Peyer's patch (tissue), 4 donors: ENCODE data around the gene SPINK4. TPM values are rescaled to one million over a fixed set of nuclear protein-coding genes. Genes with fewer than 3 reads are reported as not detected.

Source experiments
- DNase-seq, 3 donors: peaks; one replicate each; pipeline ENCODE4 v3.0.0-alpha.2; 2017 to 2019
- H3K27ac ChIP-seq, 4 donors: fragments of 200-600 bp; sonication (generic); one replicate each; pipeline ENCODE4 v1.5.1; 2016 to 2019
- H3K27me3 ChIP-seq, 2 donors: fragments of 200-600 bp; sonication (generic); one replicate each; pipeline ENCODE4 v1.5.1; 2019
- H3K36me3 ChIP-seq, 3 donors: fragments of 200-600 bp; sonication (generic); one replicate each; pipeline ENCODE4 v1.5.1; 2016 to 2019
- H3K4me1 ChIP-seq, 4 donors: fragments of 200-600 bp; sonication (generic); one replicate each; pipeline ENCODE4 v1.5.1; 2016 to 2019
- H3K4me3 ChIP-seq, 4 donors: fragments of 200-600 bp; sonication (generic); 1 replicate in 3 of 4; 2 replicates in 1 of 4; pipeline ENCODE4 v1.5.1; 2016 to 2019; ENCODE audit warnings: mild to moderate bottlenecking in 1 of 4
- H3K9me3 ChIP-seq, 4 donors: fragments of 200-600 bp; sonication (generic); one replicate each; pipeline ENCODE4 v1.5.1; 2016 to 2019; ENCODE audit warnings: mild to moderate bottlenecking in 1 of 4
- CTCF ChIP-seq, 6 experiments: fragments of 450-650 bp in 4 of 6; fragments of 200-600 bp in 2 of 6; sonication (generic) in 1 of 6; IDR thresholded peaks; one replicate each; pipeline ENCODE4 v1.5.1; 2017 to 2019; ENCODE audit warnings: antibody characterized with exemption in 6 of 6, mild to moderate bottlenecking in 3 of 6, moderate library complexity in 1 of 6
- POLR2A ChIP-seq, 2 donors: fragments of 450-650 bp; IDR thresholded peaks; one replicate each; pipeline ENCODE4 v1.5.1; 2017; ENCODE audit warnings: antibody characterized with exemption in 2 of 2, mild to moderate bottlenecking in 2 of 2, moderate library complexity in 2 of 2
- total RNA-seq, 4 donors: library from RNA; depleted of rRNA; stranded (reverse); fragments of >200 nt; gene quantifications; one replicate each; pipeline ENCODE4 v1.1.0, GENCODE V29; 2016

Gene SPINK4
- total RNA-seq, 4 donors from 2014 or later, result 106 to 639 (median 276) TPM

DNA sequence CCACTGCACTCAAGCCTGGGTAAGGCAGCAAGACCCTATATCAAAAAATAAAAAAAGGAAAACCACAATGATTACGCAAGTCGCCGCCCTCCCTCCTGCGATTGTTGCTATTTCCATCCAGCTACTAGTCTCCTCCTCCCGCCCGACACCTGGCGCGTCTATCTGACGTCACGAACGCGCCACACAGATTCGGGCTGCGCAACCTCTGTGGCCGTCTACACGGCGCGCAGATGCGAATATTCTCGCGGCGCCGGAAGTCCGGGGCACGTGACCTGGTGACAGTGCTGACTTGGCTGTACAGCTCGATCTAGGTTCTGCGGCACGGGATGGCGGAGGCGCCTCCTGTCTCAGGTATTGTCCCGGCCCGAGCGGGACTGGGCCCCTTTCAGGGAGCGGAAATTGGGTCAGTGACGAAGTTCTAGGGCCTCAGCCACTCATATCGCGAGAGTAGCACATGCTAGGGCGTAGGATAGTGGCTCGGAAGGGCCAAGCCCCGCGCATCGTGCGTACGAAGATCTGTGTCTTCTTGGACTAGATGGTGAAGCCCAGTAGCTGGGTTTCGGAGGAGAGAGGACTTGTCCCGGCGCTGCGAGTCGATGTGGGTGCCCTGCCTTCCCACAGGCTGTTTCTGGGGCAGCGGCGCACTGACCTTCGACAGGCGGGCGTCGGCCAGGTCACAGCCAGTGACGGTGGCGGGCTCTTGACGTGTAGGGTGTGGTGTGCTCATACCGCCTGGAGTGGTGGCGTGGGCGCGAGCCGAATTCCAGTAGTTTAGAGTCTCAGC is 50.5 kb downstream of the SPINK4 start, which contains the start of gene NFX1:
Gene NFX1 (plus strand): TSS at position 270 of the 784 bp plus-strand sequence. CDS start 57 bp downstream, at position 327.
- peaks cover 0 to 56% (median 16%) of the 10 kb centered on the region in 4 donors for H3K4me1 ChIP-seq
- H3K4me3 ChIP-seq, result peak within 1 kb of the TSS; percentile 66 to 81 (median 72)
- DNase-seq, result peak; percentile 97 to 99 (median 99)
- no peaks in the 10 kb centered on the region for H3K27me3 ChIP-seq
- no peaks in the 10 kb centered on the region for H3K9me3 ChIP-seq
- H3K36me3 ChIP-seq, result peaks cover 0 to 12% (median 0%) of the 10 kb centered on the region in 3 donors
- no peak for TF ChIP-seq CTCF (IDR thresholded peaks at IDR 0.05)
- peak; percentile 79 to 91 for TF ChIP-seq POLR2A (IDR thresholded peaks at IDR 0.05)
- peak within 1 kb of the TSS; percentile 95 to 99 (median 98) for H3K27ac ChIP-seq

DNA sequence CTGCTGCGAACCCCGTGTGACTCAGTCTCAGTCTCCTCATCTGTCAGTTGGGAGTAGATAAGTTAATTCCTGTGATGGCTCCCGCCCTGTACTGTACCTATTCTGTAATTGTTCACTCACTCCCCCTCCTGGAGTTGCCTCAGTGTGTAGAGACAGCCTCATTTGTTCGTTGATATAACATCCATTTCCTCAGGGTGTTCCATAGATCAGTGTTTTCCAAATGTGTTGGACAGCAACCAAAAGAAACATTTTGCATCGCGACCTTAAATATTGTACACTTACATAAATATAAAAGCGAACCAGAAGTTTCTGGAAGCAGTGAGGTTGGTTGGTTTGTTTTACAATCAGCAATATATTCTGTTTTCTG is 51.0 kb downstream of the SPINK4 start:
- Histone ChIP-seq H3K36me3 (peaks cover 0 to 16% (median 0%) of the 10 kb centered on the region in 3 donors), H3K27me3 (no peaks in the 10 kb centered on the region), H3K27ac (peak overlapping the region; percentile 95 to 99 (median 98)), H3K4me3 (peak overlapping the region; percentile 66 to 81 (median 72)), H3K4me1 (peaks cover 0 to 61% (median 17%) of the 10 kb centered on the region in 4 donors), H3K9me3 (no peaks in the 10 kb centered on the region)
- TF ChIP-seq POLR2A (IDR thresholded peaks at IDR 0.05), result no peak
- peak in 2 of 6 experiments; percentile 10 for TF ChIP-seq CTCF (IDR thresholded peaks at IDR 0.05)
- DNase-seq, result no peak

DNA sequence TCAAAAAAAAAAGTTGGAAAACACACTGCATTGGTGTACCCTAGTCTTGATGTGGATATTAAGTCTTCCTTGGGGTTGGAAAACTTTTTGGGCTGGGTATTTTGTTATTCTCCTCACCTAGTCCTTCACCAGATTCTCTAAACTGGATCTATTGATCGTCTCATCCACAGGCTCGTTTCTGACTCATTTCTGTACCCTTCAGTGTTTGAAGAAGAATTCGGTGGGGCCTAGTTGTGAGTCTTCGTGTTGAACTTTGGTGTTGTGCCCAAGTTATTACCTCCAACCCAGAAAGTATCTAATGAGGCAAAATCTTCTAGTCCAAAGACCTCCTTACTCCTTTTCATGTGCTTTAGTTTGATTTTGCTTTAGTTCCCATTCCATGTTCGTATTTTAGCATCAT is 51.9 kb downstream of the SPINK4 start:
- H3K4me3 ChIP-seq, result peak overlapping the region in 1 of 4 donors; percentile 81
- TF ChIP-seq CTCF (IDR thresholded peaks at IDR 0.05) (no peak), POLR2A (IDR thresholded peaks at IDR 0.05) (no peak)
- H3K27me3 ChIP-seq, result no peaks in the 10 kb centered on the region
- no peaks in the 10 kb centered on the region for H3K9me3 ChIP-seq
- H3K4me1 ChIP-seq, result peaks cover 0 to 69% (median 21%) of the 10 kb centered on the region in 4 donors
- peaks cover 0 to 24% (median 0%) of the 10 kb centered on the region in 3 donors for H3K36me3 ChIP-seq
- no peak for DNase-seq
- H3K27ac ChIP-seq, result peak overlapping the region in 3 of 4 donors; percentile 95 to 99 (median 96)

DNA sequence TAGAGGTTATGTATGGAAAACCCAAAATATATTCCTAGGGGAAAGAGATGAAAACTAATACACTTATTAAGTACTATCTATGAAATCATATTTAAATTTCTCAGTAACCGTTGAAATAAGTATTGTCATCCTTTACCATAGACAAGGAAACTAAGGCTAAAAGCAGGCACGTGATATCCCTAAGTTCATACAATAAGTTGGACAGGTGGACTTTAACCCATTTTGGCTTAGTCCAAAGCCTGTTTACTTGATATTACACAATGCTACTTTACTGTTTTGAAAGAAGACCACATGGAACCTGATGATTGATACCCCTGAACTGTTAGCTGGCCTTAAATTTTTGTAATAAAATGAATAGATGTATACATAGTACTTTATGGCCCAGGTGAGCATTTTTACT is 53.8 kb downstream of the SPINK4 start:
- Histone ChIP-seq H3K36me3 (peaks cover 0 to 36% (median 0%) of the 10 kb centered on the region in 3 donors), H3K4me3 (no peak overlapping the region), H3K9me3 (no peaks in the 10 kb centered on the region), H3K27me3 (no peaks in the 10 kb centered on the region), H3K27ac (no peak overlapping the region), H3K4me1 (peaks cover 0 to 82% (median 31%) of the 10 kb centered on the region in 4 donors)
- DNase-seq, result no peak
- TF ChIP-seq CTCF (IDR thresholded peaks at IDR 0.05), result no peak
- no peak for TF ChIP-seq POLR2A (IDR thresholded peaks at IDR 0.05)

GRCh38 chr9:33294670-33295432 is 54.9 kb downstream of the SPINK4 start:
- peaks cover 0 to 81% (median 31%) of the 10 kb centered on the region in 4 donors for H3K4me1 ChIP-seq
- H3K36me3 ChIP-seq, result peaks cover 0 to 42% (median 0%) of the 10 kb centered on the region in 3 donors

More at GRCh38 chr9:33294670-33295432, 54.9 kb downstream of the SPINK4 start:
- H3K9me3 ChIP-seq, result no peaks in the 10 kb centered on the region
- no peaks in the 10 kb centered on the region for H3K27me3 ChIP-seq
- TF ChIP-seq POLR2A (IDR thresholded peaks at IDR 0.05), result no peak
- no peak for TF ChIP-seq CTCF (IDR thresholded peaks at IDR 0.05)
- H3K27ac ChIP-seq, result peak overlapping the region in 3 of 4 donors; percentile 1 to 59 (median 51)
- H3K4me3 ChIP-seq, result no peak overlapping the region
- no peak for DNase-seq
